T47D (cell line): ENCODE results near the gene ABHD2.
"Not testable (repeated sequence)": the region's sequence is repeated elsewhere in the genome, so short reads cannot be mapped to it uniquely, and the experiment has no call there.

Experiments used
- DNase-seq, 2 experiments: peaks; one replicate each; pipeline versions ENCODE4 v3.0.0 to v3.0.0-alpha.2; 2011 to 2012; ENCODE audit warnings: low read depth in 1 of 2, low spot score in 1 of 2
- JUND ChIP-seq: IDR thresholded peaks from 2 replicates; pipeline ENCODE4 v1.6.1; 2012; ENCODE audit warnings: low read depth
- in situ Hi-C: cut with HindIII; loops from 2 replicates; pipeline ENCODE4 v1.10.0; 2016; ENCODE audit warnings: low sequenced_read_pairs, low pct_unique_long_range_greater_than_20kb

Gene ABHD2

DNA sequence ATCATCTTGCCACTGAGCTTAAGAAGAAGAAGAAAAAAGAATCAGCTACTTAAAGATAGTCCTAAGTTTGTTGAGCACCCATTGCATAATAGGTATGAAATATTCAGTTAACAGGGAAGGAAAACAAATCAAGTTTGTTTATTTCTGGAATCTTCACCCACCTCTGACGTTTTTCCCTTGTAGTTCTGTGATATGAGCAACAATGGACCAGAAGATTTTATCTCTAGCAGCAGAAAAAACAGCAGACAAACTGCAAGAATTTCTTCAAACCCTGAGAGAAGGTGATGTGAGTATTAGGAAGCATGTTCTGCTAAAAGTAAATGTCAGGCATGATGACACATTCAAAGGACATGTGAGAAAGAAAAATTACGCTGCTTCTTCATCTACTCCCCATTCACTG is 159.2 kb downstream of the ABHD2 start:
- no peak for DNase-seq
- in situ Hi-C loops: no loop called here
- TF ChIP-seq JUND: no peak

DNA sequence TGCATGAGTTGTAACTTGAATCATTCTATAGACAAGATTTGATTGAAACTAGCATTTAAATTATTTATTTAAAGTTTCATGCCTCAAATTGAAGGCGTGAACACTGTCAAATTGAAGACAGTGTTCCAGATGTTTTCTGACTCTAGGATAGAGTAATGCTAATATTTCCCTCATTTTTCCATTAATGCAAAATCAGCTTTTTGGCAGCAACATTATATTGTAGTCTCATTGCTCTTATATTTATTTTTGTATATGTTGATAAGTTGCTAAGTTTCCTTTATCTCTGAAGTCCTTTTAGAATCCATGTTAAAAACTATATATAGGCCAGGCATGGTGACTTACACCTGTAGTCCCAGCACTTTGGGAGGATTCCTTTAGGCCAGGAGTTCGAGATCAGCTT is 160.3 kb downstream of the ABHD2 start:
- TF ChIP-seq JUND: no peak
- in situ Hi-C loops: no loop called here
- no peak for DNase-seq

DNA sequence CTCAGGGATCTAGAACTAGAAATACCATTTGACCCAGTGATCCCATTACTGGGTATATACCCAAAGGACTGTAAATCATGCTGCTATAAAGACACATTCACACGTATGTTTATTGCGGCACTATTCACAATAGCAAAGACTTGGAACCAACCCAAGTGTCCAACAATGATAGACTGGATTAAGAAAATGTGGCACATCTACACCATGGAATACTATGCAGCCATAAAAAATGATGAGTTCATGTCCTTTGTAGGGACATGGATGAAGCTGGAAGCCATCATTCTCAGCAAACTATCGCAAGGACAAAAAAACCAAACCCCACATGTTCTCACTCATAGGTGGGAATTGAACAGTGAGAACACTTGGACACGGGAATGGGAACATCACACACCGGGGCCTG is 161.9 kb downstream of the ABHD2 start:
- DNase-seq, in situ Hi-C loops: not testable (repeated sequence)
